Measurements from ENCODE around the gene LHPP.

DNA sequence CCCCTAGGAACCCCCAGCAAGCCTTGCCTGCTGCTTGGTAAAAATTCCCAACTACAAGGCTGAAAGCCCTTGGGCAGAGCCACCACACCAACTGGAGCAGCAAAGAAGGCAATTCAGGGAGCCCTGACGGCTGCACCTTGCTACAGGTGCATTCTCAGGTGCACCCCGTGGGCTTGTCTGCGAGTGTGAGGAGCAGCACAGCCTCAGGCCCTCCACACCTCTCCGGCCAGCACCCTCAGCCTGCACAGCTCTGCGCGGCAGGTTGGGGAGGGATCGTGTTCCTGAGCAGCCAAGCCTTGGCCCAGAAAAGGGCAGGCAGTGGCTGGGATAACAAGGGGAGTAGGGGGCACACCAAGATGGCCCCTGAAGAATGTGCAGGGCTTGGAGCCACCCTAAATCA is 178.4 kb downstream of the LHPP start:
- TF ChIP-seq, protein P1, sequence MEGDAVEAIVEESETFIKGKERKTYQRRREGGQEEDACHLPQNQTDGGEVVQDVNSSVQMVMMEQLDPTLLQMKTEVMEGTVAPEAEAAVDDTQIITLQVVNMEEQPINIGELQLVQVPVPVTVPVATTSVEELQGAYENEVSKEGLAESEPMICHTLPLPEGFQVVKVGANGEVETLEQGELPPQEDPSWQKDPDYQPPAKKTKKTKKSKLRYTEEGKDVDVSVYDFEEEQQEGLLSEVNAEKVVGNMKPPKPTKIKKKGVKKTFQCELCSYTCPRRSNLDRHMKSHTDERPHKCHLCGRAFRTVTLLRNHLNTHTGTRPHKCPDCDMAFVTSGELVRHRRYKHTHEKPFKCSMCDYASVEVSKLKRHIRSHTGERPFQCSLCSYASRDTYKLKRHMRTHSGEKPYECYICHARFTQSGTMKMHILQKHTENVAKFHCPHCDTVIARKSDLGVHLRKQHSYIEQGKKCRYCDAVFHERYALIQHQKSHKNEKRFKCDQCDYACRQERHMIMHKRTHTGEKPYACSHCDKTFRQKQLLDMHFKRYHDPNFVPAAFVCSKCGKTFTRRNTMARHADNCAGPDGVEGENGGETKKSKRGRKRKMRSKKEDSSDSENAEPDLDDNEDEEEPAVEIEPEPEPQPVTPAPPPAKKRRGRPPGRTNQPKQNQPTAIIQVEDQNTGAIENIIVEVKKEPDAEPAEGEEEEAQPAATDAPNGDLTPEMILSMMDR (conservative IDR thresholded peaks at IDR 0.05): no peak
- no peak for TF ChIP-seq ZFX (IDR thresholded peaks at IDR 0.05)
